LoVo (cell line): ENCODE results near the gene DIS3L2.

Experiments
- DNase-seq: peaks from one replicate; pipeline ENCODE4 v3.0.0-alpha.2; 2016; ENCODE audit warnings: low spot score

Gene DIS3L2

DNA sequence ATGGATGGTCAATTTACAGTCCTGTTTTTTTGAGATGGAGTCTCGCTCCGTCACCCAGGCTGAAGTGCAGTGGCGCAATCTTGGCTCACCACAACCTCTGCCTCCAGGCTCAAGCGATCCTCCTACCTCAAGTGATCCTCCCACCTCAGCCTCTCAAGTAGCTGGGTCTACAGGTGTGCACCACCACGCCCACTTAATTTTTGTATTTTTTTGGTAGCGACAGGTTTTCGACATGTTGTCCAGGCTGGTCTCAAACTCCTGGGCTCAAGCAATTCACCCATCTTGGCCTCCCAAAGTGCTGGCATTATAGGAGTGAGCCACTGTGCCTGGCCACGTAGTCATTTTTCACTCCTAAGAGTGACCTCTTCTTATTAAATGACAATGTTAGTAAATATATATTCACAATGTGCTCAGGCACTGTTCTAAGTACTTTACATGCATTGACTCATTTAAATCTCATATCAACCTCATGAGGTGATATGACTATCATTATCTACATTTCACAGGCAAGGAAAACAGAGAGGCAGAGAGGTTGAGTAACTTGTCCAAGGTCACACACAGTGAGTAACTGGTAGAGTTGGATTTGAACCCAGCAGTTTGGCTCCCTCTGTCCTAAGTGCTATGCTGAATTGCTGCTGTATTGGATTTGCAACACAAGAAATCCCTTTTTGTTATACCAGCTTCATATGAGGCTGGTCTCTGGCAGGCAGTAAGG is 5.6 kb upstream of the DIS3L2 start:
- no peak for DNase-seq

DNA sequence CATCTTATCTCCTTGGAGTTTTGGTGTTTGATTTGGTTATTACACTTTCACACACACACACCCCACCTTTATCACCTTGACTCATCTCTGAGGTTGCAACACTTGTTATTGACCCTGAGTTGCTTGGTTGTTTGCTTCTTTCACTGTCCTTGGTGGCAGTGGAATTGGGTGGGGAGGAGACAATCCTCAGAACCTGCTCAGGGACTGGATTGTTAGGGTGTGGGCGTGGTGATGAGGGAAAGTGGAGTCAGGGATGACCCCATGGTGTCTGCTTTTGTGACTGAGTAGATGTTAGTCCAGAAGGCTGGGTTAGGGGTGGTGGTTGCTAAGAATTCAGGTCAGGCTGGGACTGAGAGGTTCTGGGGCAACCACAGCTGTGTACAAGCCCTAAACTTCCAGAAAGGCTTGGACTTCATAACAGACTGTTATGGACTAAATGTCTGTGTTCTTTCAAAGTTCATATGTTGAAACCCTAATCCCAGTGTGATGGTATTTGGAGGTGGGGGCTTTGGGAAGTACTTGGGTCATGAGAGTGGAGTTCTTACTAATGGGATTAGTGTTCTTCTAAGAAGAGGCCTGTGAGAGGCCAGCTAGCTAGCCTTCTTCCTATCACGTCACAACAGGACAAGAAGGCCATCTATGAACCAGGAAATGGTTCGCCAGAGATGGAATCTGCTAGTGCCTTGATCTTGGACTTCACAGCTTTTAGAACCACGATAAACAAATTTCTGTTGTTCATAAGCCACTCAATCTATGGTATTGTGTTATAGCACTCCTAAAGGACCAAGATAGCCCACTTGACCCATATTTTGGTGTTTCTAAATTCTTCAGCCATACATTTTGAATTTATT is 3.4 kb upstream of the DIS3L2 start:
- DNase-seq: peak; percentile 4

DNA sequence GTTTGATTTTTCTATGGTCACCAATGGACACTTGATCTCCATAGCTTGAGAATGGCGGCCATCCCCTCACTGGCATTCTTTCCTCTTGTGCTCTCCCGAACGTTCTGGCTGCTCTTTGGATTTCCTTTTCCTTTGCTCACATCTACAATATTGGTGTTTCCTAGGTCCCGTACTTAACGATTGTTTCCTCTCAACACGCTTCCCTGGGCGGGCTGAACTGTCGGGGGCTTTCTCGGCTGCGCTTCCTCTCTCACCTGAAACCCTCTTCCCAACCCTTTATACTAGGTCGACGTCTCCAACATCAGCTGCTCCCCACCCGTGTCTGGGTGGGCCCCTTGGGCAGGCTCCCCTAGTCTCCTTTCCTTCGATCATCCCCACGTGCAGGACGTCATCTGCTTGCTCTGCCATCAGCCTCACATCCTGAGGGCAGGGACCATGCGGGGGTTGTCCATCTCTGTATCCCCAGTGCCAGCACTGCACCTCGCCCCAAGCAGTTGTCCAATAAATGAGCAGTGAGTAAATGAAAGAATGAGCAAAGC is 634 bp upstream of the DIS3L2 start:
- no peak for DNase-seq

DNA sequence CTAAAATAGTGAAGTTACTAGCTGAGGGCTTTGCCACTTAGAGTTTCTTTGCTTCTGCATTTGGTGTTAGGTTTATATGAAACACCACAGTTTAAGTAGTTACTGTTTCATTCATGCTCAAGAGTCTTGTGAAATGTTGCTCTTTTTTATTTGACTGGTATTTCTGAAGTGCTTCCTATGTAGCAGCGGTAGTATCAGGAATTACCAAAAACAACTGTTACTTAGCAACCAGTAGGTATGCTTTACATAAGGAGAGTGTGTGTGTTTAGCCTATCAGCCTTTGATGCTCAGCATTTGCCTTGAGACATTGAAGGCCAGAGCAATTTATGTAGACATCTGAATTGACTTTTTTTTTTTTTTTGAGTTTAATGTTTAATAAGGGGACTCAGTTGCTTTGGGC is 3.6 kb downstream of the DIS3L2 start:
- no peak for DNase-seq

DNA sequence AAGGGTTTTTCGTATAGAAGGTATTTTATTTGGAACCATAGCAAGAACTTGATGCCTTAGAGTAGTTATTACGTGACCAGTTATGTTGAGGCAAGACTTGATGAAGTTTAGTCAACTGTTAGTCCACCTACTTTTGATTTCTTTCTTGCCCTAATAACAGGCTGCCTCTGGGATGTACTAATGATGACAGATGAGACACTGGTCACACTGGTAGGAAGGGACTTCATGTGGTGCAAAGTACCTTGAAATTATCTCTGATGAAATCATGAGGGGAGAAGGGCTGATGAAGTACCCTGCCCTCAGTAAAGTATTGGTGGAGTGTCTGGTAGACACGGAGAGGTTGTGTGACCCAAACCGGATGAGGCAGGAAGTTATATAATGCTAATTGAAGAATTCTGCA is 5.4 kb downstream of the DIS3L2 start:
- no peak for DNase-seq

DNA sequence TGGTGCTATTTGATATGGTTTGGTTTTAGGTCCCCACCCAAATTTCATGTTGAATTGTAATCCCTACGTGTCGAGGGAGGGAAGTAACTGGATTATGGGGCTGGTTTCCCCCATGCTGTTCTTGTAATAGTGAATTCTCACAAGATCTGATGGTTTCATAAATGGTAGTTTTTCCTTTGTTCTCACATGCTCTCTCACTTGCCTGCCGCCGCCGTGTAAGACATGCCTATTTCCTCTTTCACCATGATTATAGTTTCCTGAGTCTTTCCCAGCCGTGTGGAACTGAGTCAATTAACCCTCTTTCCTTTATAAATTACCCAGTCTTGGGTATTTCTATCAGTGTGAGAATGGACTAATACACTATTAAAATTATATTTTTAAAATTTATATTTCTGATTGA is 7.3 kb downstream of the DIS3L2 start:
- no peak for DNase-seq

DNA sequence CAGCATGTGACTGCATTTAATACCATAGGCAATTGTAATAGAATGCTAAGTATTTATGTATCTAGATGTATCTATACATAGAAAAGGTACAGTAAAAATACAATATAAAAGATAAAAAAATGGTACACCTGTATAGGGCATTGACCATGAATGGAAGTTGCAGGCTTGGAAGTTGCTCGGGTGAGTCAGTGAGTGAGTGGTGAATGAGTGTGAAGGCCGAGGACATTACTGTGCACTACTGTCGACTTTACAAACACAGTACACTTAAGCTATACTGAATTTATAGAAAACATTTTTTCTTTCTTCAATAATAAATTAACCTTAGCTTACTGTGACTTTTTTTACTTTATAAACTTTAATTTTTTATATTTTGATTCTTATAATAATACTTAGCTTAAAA is 8.9 kb downstream of the DIS3L2 start:
- DNase-seq: no peak

DNA sequence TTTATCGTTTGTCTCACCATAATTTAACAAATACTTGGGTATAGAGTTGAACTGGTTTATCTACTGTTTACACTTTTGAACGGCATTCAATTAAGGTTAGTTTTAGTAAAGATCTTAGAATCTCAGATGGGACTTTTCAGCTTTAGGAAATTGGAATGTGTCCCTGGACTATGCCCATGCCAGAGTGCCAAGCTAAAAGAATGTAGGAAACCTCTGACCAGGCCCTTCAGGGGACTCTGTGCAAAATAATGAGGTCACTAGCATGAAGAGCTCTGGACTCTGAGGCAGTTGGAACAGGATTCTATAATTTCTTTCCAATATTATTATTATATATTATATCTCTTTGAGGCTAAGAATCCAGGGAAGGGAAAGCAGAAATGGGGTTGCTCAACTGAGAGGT is 13.5 kb downstream of the DIS3L2 start:
- DNase-seq: no peak

DNA sequence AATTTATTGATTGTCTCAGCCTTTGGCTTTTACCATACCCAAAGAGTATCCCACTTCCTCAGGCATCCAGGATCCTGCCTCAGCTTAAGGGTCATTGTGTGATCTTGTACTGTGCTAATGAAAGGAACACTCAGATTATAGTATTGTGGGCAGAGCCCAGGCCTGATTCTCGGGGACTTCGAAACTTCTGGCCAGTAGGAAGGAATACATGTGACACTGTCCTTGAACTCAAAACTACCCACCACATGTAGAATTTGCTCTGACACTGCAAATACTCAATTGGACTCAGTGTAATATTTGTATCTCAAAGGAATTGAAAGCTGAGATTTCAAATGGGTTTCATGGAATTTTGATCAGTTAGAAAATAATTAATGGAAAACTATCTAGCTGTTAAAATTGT is 15.9 kb downstream of the DIS3L2 start:
- DNase-seq: no peak

DNA sequence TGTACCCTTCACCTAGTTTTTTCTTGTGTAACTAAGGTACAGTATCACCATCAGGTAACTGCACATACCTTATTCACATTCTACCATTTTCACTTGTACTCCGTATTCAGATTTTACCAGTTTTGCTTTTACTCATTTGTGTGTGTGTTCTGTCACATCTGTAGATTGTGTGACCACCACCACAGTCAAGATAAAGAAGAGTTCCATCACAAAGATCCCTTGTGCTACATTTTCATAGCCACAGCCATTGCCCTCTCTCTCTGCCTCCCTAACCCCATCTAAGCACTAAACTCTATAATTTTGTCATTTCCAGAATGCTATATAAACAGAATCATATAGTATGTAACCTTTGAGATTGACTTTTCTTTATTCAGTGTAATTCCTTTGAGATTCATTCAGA is 23.5 kb downstream of the DIS3L2 start:
- no peak for DNase-seq

DNA sequence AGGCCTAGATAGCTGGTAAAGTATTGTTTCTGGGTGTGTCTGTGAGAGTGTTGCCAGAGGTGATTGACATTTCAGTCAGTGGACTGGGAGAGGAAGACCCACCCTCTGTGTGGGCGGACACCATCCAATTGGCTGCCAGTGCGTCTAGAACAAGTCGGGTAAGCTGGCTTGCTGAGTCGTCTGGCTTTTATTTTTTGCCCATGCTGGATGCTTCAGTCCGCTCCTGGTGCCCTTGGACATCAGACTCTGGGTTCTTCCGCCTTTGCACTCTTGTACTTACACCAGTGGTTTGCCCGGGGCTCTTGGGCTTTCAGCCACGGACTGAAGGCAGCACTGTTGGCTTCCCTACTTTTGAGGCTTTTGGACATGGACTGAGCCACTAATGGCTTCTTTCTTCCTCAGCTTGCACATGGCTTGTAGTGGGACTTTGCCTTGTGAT is 24.3 kb downstream of the DIS3L2 start:
- no peak for DNase-seq

DNA sequence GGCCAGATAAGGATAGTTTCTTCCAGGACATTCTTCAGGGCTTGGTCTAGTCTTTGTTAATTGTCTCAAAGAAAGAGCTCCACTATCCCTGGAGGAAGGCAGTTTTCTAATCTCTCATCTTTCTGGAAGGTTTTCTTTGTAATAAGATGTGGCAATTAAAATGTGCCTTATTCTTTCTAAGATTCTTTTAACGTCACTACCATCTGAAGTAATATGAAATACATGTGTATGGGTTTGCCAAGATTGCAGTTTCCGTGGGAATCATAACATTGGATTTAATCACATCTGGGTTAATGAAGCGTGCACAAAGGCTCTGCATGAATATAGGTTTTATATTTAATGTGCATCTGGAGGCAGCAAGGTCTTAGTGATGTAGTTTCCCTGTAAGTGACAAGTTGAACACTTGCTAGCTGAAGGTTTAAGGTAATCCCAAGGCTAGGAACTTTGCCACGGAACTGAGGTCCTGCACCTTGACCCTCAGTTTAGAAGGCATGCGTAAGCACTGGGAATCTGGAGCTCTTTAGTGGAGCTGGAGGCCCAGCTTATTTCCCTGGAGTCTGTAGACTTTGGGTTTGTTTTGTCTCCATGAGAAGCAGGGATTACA is 25.7 kb downstream of the DIS3L2 start:
- DNase-seq: no peak

DNA sequence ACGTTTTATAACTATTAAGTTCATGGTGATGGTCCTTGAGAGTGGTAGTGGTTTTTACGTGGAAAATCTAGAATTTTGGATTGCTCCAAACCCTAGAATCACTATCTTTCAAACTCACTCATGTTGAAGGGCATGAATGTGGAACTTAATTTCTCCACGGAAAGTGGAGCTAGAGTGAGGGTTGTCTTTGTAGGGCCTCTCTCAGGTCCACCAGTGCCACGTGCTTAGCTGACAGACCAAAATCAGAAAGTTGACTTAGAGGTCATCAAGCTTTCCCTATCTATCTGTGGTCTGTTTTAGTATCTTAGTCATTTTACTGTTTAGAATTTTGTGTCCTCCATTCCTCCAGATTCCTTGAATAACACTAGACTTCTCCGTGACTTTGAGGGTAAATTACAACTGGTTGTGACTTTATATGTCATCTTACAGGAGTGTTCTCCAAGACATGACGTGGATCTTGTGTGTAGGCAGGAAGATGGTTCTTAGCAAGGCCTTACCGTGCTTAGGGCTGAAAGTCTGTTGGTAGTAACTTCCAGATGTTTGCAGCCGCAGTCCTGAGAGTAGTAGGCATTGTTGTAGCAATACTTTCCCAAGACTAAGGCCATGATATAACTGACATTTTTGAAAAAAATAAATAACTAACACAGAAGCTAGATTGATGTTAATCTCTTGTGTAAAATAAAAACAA is 26.8 kb downstream of the DIS3L2 start:
- DNase-seq: no peak

DNA sequence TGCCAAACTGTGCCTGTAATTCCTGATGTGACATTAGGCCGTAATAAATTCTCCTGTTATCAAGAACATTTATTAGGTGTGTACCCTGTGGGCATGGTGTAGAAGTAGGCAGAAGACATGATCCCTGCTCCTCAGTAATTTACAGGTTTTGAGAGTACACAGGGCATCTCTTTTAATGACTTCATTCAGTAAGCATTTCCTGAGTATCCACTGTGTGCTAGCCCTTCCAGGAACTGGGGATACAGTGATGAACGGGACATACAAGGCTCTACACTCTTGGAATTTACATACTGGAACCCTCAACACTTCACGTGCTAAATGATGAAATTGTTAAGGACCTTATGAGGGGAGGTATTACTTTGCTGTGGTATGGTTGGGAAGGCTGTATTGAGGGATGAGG is 30.2 kb downstream of the DIS3L2 start:
- DNase-seq: no peak

DNA sequence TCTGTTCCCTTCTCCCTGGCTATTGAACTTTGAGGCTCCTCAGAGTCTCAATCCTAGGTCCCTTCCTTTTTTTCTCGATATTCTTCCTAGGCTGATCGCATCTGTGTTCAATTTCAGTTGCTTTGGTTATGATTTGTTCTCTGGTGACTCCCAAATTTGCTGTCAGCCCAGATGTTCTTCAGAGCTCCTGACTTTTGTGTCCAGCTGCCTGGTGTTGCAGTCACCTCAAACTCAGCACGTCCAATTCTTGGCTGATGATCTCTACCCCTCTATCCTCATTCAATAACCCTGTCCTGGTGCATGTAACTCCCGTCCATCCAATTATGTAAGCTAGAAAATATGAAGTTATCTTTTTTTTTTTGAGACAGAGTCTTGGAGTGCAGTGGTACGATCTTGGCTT is 31.4 kb downstream of the DIS3L2 start:
- no peak for DNase-seq

DNA sequence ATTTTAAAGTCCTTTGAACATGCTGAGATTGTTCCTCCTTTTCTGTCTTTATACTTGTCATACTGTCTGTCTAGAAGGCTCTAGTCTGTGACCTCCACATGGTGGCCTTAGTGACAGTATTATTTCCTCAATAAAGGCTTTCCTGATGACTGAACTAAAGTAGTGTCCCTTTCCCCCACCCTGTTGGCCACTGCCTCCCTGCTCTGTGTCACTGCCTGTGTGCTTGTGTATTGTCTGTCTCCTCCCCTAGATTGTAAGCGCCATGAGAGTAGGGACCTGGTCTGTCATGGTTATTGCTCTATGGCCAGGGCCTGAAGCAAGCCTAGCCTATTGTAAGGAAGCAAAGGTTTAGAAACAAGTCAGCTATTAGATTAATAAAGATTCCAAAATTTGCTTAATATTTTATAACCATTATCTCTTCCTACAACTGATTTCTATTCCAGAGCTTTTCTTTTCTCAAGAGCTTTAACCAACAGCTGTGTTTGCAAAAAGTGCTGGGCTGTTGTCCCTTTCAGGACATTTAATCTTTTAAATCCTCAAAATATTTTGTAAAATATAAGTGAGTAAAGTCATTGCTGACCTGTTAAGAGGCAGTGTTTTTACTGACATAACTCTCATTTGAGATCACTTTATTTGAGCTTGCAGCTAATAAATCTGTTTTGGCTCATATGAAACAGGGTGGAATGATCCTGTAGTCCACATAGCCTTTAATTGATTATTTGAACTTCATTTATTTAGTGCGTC is 35.5 kb downstream of the DIS3L2 start:
- DNase-seq: no peak

DNA sequence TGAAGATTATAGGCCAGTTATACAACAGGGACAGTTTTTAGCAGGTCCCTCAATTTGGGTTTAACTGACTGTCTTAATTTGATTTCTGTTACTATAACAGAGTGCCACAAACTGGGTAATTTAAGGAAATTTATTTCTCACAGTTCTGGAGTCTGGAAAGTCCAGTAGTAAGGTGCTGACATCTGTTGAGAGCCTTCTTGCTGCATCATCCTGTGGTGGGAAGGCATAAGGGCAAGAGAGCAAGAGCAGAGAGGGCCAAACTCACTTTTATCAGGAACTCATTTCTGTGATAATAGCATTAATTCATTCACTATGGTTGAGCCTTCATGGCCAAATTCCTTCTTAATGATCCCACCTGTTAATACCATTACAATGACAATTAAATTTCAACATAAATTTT is 36.5 kb downstream of the DIS3L2 start:
- DNase-seq: no peak

DNA sequence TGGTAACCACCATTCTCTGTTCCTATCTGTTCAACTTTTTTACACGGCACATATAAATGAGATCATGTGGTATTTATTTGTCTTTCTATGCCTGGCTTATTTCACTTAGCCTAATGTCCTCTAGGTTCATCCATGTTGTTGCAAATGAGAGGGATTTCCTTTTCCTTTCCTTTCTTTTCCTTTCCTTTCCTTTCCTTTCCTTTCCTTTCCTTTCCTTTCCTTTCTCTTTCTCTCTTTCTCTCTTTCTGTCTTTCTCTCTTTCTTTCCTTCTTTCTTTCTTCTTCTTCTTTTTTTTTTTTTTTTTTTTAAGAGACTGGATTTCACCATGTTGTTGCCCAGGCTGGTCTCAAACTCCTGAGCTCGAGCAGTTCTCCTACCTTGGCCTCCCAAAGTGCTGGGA is 38.9 kb downstream of the DIS3L2 start:
- DNase-seq: no peak

DNA sequence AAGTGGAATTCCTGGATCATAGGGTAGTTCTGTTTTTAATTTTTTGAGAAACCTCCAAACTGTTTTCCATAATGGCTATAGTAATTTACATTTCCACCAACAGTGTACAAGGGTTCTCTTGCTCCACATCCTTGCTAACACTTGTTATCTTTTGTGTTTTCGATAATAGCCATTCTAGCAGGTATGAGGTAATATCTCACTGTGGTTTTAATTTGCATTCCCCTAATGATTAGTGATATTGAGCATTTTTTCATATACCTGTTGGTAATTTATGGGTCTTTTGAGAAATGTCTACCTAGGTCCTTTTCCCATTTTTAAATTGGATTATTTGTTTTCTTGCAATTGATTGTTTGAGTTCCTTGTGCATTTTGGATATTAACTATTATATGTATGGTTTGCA is 39.6 kb downstream of the DIS3L2 start:
- DNase-seq: no peak

DNA sequence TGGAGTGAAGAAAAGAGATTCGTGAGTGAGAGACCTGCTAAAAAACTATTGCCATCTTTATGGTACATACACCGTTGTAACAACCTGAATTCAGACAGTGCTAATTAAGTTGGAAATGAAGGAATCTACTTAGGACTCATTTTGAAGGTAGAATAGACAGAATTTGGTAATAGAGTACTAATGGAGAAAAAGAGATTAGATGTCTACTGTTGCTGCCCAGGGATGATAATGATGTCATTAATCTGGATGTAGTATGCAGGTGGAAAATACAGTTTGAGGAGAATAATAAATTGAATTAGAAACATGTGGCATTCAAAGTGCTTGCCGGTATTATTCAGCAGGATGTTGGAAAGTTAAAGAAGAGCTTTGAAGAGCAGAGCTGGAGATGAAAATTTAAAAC is 44.7 kb downstream of the DIS3L2 start:
- no peak for DNase-seq

DNA sequence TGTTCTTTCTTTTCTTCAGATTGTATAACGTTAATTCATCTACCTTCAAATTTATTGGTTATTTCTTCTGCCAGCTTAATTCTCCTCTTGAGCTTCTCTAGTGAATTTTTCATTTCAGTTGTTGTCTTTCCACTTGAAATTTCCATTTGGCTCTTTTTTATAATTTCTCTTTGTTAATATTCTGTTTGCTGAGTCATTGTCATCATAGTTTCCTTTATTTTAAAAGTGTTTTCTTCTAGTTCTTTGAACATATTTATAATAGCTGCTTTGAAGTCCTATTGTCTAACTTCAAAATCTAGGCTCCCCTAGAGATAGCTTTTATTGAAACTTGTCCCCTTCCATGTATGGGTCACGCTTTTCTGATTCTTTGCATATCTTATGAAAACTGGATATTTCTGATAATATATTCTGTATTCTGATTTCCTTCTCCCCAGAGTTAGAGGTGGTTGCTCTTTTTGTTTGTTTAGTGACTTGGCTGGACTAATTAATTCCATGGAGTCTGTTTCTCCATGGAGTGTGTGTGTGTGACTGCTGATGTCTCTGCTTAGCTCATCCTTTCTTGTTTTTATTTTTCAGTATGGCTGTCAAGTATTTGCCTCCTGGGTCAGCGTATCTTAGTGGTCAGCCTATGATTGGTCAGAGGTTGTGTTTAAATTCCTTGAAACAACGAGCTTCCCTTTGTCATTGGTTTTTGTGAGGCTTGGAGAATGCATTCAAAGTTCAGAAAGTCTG is 47.6 kb downstream of the DIS3L2 start:
- DNase-seq: no peak
